CD4-positive, CD25-positive, alpha-beta regulatory T cell (primary cell): ENCODE measurements around the gene PARD6B. TPM values are rescaled to one million over a fixed set of nuclear protein-coding genes. Genes with fewer than 3 reads are reported as not detected.
"Not testable (repeated sequence)": the region's sequence is repeated elsewhere in the genome, so short reads cannot be mapped to it uniquely, and the experiment has no call there.

ENCODE experiments used
- ATAC-seq, 2 donors: fragments of 150-1000 bp; cut with Tn5 transposase; one replicate each; pipeline ENCODE4 v1.10.0; 2021; ENCODE audit warnings: low read depth in 2 of 2, moderate number of reproducible peaks in 2 of 2, moderate library complexity in 1 of 2
- DNase-seq, 3 donors: peaks; one replicate each; pipeline versions ENCODE4 v3.0.0 to v3.0.0-alpha.2; 2012 to 2022; ENCODE audit warnings: mixed read lengths in 1 of 3
- H3K27ac ChIP-seq: one replicate; pipeline ENCODE4 v1.7.0; 2013; ENCODE audit warnings: mild to moderate bottlenecking, low read length; ENCODE audit not compliant: insufficient read depth, poor library complexity, severe bottlenecking
- H3K27me3 ChIP-seq: one replicate; pipeline ENCODE4 v1.7.0; 2013; ENCODE audit warnings: low read length; ENCODE audit not compliant: control insufficient read depth, insufficient read depth
- H3K36me3 ChIP-seq: one replicate; pipeline ENCODE4 v1.7.0; 2013; ENCODE audit warnings: mild to moderate bottlenecking, low read length, moderate library complexity; ENCODE audit not compliant: control insufficient read depth, insufficient read depth
- H3K4me1 ChIP-seq: 2 replicates; pipeline ENCODE4 v1.7.0; 2013; ENCODE audit warnings: mild to moderate bottlenecking, low read length; ENCODE audit not compliant: insufficient read depth, control insufficient read depth, poor library complexity, severe bottlenecking
- H3K4me3 ChIP-seq: one replicate; pipeline ENCODE4 v1.7.0; 2013; ENCODE audit warnings: low read depth, mild to moderate bottlenecking, low read length, moderate library complexity
- H3K9me3 ChIP-seq, 2 experiments: 1 replicate in 1 of 2; 2 replicates in 1 of 2; pipeline ENCODE4 v1.7.0; 2013; ENCODE audit warnings: low read length in 2 of 2, mild to moderate bottlenecking in 1 of 2, moderate library complexity in 1 of 2; ENCODE audit not compliant: control insufficient read depth in 2 of 2
- H3K27ac Mint-ChIP-seq, 3 donors: one replicate each; pipeline ENCODE4 v1.8.0; 2020 to 2022; ENCODE audit warnings: mild to moderate bottlenecking in 3 of 3, mixed read lengths in 3 of 3, moderate library complexity in 2 of 3
- H3K27me3 Mint-ChIP-seq: one replicate; pipeline ENCODE4 v1.8.0; 2022; ENCODE audit warnings: mild to moderate bottlenecking, mixed read lengths
- H3K36me3 Mint-ChIP-seq: one replicate; pipeline ENCODE4 v1.8.0; 2020; ENCODE audit warnings: mixed read lengths
- H3K4me1 Mint-ChIP-seq, 4 donors: one replicate each; pipeline ENCODE4 v1.8.0; 2020 to 2022; ENCODE audit warnings: mixed read lengths in 4 of 4, mild to moderate bottlenecking in 1 of 4
- H3K4me3 Mint-ChIP-seq, 4 donors: one replicate each; pipeline ENCODE4 v1.8.0; 2020 to 2022; ENCODE audit warnings: mild to moderate bottlenecking in 4 of 4, mixed read lengths in 4 of 4, moderate library complexity in 3 of 4
- H3K9me3 Mint-ChIP-seq, 7 donors: one replicate each; pipeline ENCODE4 v1.8.0; 2020 to 2022; ENCODE audit warnings: mixed read lengths in 7 of 7, mild to moderate bottlenecking in 3 of 7, moderate library complexity in 2 of 7
- polyA plus RNA-seq, 4 donors: library from polyadenylated mRNA; unstranded; fragments of 300-500 nt; fragmentation: Illumina TruSeq; gene quantifications; one replicate each; pipeline ENCODE4 v1.2.3, GENCODE V29; 2021
- total RNA-seq: library from RNA; stranded (reverse); gene quantifications from one replicate; pipeline ENCODE4 v1.2.3, GENCODE V29; 2022

PARD6B gene
- total and polyA plus RNA-seq, 5 donors from 2014 or later = 0.79 to 5.0 (median 1.2) TPM

DNA sequence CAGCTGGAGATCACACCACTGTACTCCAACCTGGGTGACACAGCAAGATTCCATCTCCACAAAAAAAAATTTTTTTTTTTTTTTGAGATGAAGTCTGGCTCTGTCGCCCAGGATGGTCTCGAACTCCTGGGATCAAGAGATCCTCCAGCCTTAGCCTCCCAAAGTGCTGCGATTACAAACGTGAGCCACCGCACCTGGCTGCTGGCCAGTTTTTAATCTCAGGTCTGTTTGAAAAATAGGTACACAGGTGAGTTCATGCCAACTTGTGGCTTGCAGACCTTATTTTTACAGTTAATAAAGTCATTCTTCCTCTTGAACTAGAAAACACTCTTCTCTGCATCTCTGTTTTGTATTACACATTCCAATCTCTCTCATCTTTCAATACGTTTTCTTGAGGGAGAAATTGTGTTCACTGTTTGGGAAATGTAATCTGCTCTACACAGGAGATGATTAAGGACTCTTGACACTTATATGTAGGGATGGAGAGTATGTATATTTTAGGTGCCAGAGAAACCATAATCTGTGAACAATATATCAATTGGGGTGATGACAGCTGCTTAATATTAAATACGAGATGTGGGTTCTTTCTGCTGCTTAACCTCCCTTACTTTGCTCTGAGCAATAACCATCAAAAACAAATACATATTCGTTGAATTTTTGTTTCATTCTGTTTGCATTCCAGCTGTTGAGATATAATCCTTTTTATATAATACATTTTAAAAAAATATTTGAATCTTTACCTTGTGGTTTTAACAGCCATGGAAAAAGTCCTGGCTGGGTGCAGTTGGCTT, 22.3 kb upstream of the PARD6B start:
- no peaks in the 10 kb centered on the region for H3K36me3 Mint-ChIP-seq
- peaks cover 33% of the 10 kb centered on the region for H3K27me3 Mint-ChIP-seq
- DNase-seq (no peak), ATAC-seq (no peak)
- peaks cover 4% of the 10 kb centered on the region for H3K27me3 ChIP-seq
- H3K4me1 Mint-ChIP-seq = no peaks in the 10 kb centered on the region
- no peaks in the 10 kb centered on the region for H3K4me1 ChIP-seq
- no peak overlapping the region for H3K27ac ChIP-seq
- no peak overlapping the region for H3K4me3 Mint-ChIP-seq
- no peaks in the 10 kb centered on the region for H3K9me3 Mint-ChIP-seq
- H3K4me3 ChIP-seq = no peak overlapping the region
- no peaks in the 10 kb centered on the region for H3K36me3 ChIP-seq
- no peak overlapping the region for H3K27ac Mint-ChIP-seq
- H3K9me3 ChIP-seq = no peaks in the 10 kb centered on the region

DNA sequence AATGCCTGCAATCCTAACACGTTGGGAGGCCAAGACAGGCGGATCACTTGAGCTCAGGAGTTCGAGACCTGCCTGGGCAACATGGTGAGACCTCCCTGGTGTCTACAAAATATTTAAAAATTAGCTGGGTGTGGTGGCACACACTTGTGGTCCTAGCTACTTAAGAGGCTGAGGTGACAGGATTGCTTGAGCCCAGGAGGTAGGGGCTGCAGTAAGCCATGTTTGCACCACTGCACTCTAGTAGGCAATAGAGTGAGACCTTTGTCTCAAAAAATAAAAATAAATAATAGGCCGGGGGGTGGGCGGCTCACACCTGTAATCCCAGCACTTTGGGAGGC, 21.8 kb upstream of the PARD6B start:
- peaks cover 4% of the 10 kb centered on the region for H3K27me3 ChIP-seq
- no peak overlapping the region for H3K4me3 ChIP-seq
- H3K9me3 Mint-ChIP-seq = no peaks in the 10 kb centered on the region
- H3K4me3 Mint-ChIP-seq = no peak overlapping the region
- H3K36me3 ChIP-seq = no peaks in the 10 kb centered on the region
- no peak overlapping the region for H3K27ac Mint-ChIP-seq
- H3K4me1 ChIP-seq = no peaks in the 10 kb centered on the region
- H3K4me1 Mint-ChIP-seq = no peaks in the 10 kb centered on the region
- no peaks in the 10 kb centered on the region for H3K36me3 Mint-ChIP-seq
- H3K27ac ChIP-seq = no peak overlapping the region
- DNase-seq (no peak), ATAC-seq (no peak)
- H3K9me3 ChIP-seq = no peaks in the 10 kb centered on the region
- H3K27me3 Mint-ChIP-seq = peaks cover 33% of the 10 kb centered on the region

DNA sequence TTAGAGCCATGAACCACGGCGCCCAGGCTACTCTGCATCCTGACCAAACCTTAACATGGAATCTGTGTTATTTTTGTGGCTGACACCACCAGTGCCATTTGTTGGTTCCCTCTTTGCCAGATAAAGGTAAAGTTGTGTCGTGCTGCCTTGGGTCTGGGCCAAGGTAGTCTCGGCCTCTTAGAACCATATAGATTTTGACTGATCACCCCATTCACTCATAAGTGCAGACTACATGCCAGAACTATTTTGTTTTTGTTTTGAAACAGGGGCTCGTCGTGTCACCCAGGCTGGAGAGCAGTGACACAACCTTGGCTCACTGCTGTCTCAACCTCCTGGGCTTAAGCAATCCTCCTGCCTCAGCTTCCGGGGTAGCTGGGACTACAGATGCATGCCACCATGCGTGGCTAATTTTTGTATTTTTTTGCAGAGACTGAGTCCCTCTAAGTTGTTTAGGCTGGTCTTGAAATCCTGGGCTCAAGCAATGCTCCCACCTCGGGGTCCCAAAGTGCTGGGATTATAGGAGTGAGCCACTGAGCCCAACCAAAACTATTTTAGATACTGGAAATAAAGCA, 20.8 kb upstream of the PARD6B start:
- Histone ChIP-seq H3K4me1 (no peaks in the 10 kb centered on the region), H3K27ac (no peak overlapping the region), H3K27me3 (peaks cover 4% of the 10 kb centered on the region), H3K9me3 (no peaks in the 10 kb centered on the region), H3K36me3 (no peaks in the 10 kb centered on the region), H3K4me3 (no peak overlapping the region)
- Mint-ChIP-seq H3K27ac (no peak overlapping the region), H3K27me3 (peaks cover 33% of the 10 kb centered on the region), H3K9me3 (no peaks in the 10 kb centered on the region), H3K4me3 (no peak overlapping the region), H3K4me1 (no peaks in the 10 kb centered on the region), H3K36me3 (no peaks in the 10 kb centered on the region)
- ATAC-seq = no peak
- DNase-seq = no peak

DNA sequence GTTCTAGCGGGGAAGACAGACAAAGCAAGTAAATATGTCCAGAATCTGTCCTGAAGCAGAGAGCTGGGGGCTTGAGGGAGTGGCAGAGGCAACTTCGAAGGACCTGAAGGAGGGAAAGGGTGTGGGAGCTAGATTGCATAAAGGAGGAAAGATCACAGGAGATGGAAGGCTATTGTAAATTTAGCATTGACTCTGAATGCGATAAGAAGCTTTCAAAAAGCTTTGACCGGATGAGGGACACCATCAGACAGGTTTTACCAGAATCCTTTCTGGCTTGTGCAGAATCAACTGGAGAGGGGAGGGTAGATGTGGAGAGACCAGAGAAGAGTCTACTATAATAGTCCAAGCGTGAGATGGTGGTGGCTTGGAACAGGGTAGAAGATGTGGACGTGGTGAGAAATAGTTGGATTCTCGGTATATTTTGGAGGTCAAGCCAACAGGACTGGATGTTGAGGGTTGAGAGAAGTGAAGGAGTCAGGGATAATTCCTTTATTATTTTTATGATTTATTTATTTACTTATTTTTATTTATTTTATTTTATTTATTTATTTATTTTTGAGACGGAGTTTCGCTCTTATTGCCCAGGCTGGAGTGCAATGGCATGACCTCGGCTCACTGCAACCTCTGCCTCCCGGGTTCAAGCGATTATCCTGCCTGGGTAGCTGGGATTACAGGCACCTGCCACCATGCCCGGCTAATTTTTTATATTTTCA, 20.1 kb upstream of the PARD6B start:
- Histone ChIP-seq H3K27me3 (peaks cover 4% of the 10 kb centered on the region), H3K4me3 (no peak overlapping the region), H3K36me3 (no peaks in the 10 kb centered on the region), H3K4me1 (no peaks in the 10 kb centered on the region), H3K9me3 (no peaks in the 10 kb centered on the region), H3K27ac (no peak overlapping the region)
- Mint-ChIP-seq H3K4me3 (no peak overlapping the region), H3K27ac (no peak overlapping the region), H3K36me3 (no peaks in the 10 kb centered on the region), H3K27me3 (peaks cover 33% of the 10 kb centered on the region), H3K4me1 (no peaks in the 10 kb centered on the region), H3K9me3 (no peaks in the 10 kb centered on the region)
- DNase-seq (no peak), ATAC-seq (no peak)

DNA sequence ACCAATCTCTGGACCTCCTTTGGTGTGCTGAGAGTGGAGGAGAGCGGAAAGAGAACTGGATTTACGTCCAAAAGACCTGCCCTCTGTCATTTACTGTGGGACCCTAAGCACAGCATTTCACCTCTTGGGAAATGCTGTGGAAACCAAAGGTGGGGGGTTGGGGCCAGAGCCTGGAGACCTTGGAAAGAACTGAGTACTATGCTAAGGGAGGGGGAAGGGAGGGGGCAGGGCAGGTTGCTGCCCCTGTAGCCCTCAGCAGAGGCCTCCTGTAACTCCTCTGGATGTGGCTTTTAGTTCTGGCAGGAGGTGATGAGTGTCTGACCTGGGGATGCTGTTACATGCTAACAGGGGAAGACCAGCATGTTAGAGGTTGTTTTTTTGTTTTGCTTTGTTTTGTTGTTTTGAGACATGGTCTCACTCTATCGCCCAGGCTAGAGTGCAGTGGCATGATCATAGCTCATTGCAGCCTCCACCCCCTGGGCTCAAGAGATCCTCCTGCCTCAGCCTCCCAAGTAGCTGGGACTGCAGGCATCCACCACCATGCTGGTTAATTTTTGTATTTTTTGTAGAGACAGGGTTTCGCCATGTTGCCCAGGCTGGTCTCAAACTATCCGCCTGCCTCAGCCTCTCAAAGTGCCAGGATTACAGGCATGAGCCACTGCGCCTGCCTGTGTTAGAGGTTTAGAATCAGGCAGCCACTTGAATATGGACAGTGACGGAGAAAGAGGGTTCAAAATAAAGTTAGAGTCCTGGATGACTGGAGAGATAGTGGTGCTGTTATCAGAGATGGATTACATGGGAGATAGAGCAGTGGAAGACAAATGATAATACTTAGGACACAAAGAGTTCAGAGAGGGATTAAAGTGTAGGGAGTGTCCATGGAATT, 18.4 kb upstream of the PARD6B start:
- H3K4me3 Mint-ChIP-seq = no peak overlapping the region
- H3K27me3 ChIP-seq = peaks cover 4% of the 10 kb centered on the region
- no peaks in the 10 kb centered on the region for H3K9me3 ChIP-seq
- no peak overlapping the region for H3K27ac ChIP-seq
- H3K36me3 Mint-ChIP-seq = no peaks in the 10 kb centered on the region
- no peaks in the 10 kb centered on the region for H3K4me1 Mint-ChIP-seq
- no peaks in the 10 kb centered on the region for H3K4me1 ChIP-seq
- H3K27me3 Mint-ChIP-seq = peaks cover 25% of the 10 kb centered on the region
- no peak for ATAC-seq
- no peak overlapping the region for H3K4me3 ChIP-seq
- DNase-seq = no peak
- no peaks in the 10 kb centered on the region for H3K36me3 ChIP-seq
- H3K27ac Mint-ChIP-seq = peak overlapping the region in 1 of 3 donors; percentile 21
- H3K9me3 Mint-ChIP-seq = no peaks in the 10 kb centered on the region

DNA sequence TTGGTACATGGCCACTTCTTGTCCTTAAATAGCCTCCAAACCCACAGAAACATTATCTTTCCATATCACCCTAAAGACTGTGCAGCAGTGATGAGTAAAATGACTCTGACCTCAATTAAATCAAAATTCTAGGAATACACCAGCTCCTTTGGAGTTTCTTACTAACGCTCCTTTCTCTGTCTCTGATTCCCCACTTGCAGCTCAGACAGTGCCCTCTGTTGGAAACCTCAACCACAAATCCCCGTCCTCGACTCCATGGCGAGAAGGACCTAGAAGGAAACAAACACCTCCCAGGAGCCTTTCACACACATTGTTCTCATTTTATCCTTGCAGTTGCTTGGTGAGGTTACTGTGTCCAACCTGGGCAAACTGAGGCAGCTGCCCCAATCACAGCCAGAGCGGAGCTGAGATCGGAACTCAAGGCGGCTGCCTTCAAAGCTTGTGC, 17.7 kb upstream of the PARD6B start:
- H3K4me1 ChIP-seq = no peaks in the 10 kb centered on the region
- no peak overlapping the region for H3K4me3 ChIP-seq
- no peaks in the 10 kb centered on the region for H3K36me3 Mint-ChIP-seq
- no peak overlapping the region for H3K27ac ChIP-seq
- DNase-seq (no peak), ATAC-seq (no peak)
- peaks cover 4% of the 10 kb centered on the region for H3K27me3 ChIP-seq
- no peaks in the 10 kb centered on the region for H3K4me1 Mint-ChIP-seq
- no peaks in the 10 kb centered on the region for H3K9me3 ChIP-seq
- H3K27ac Mint-ChIP-seq = peak overlapping the region in 1 of 3 donors; percentile 21
- H3K4me3 Mint-ChIP-seq = no peak overlapping the region
- H3K9me3 Mint-ChIP-seq = no peaks in the 10 kb centered on the region
- no peaks in the 10 kb centered on the region for H3K36me3 ChIP-seq
- peaks cover 32% of the 10 kb centered on the region for H3K27me3 Mint-ChIP-seq

DNA sequence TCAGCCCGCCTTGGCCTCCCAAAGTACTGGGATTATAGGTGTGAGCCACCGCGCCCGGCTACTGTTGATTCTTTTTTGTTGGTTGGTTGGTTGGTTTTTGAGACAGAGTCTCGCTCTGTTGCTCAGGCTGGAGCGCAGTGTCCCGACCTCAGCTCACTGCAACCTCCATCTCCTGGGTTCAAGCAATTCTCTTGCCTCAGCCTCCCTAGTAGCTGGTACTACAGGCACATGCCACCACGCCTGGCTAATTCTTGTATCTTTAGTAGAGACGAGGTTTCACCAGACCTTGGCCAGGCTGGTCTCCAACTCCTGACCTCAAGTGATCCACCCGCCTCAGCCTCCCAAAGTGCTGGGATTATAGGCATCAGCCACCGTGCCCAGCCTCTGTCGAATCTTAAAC, 17.0 kb upstream of the PARD6B start:
- H3K27me3 ChIP-seq, H3K4me3 ChIP-seq: not testable (repeated sequence)
- peaks cover 27% of the 10 kb centered on the region for H3K27me3 Mint-ChIP-seq

More for the DNA sequence above, 17.0 kb upstream of the PARD6B start:
- H3K9me3 ChIP-seq, H3K36me3 ChIP-seq, H3K9me3 Mint-ChIP-seq, H3K27ac Mint-ChIP-seq, H3K4me1 Mint-ChIP-seq, H3K27ac ChIP-seq, ATAC-seq, H3K4me1 ChIP-seq, H3K4me3 Mint-ChIP-seq, H3K36me3 Mint-ChIP-seq, DNase-seq: not testable (repeated sequence)
